ENCODE measurements around the gene FBN1.

The FBN1 gene

DNA sequence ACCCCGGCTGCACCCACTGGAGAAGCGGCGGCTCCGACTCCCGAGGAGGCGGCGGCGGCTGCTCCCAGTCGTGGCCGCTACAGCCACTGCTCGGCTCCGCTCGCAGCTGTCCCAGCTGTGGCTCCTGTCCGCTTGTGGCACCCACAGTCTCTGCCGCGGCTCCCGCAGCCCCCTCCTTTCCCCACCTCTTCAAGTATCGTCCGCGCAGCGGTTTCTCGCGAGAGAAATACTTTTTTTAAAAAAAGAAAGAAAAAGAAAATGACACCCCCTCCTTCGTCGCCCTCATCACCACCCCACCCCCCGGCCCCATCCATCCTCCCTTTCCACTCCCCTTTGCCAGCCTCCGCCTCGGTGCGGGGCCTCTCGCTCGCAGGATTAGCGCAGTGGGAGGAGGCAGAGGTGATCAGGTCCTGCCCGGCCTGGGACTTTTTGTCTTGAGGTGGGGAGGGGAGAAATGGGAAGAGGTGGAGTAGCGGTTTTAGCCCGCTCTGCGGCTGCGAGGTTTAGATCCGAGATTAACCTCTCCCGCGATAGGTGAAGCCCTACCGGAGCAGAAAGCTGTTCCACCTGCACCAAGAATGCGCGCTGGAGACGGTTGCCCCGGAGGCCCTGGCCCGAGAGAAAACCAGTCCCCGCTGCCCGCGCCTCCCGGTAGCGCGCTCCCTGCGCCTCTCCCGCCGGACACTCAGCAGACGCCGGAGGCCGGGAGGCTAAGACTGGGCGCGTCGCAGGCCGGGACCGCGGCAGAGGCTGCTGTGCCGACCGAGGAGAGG lies at the start of gene FBN1:
FBN1 (minus strand) TSS at position 152 of the 773 bp plus-strand sequence. CDS start 940 bp downstream, outside the sequence.
- no peak for DNase-seq

DNA sequence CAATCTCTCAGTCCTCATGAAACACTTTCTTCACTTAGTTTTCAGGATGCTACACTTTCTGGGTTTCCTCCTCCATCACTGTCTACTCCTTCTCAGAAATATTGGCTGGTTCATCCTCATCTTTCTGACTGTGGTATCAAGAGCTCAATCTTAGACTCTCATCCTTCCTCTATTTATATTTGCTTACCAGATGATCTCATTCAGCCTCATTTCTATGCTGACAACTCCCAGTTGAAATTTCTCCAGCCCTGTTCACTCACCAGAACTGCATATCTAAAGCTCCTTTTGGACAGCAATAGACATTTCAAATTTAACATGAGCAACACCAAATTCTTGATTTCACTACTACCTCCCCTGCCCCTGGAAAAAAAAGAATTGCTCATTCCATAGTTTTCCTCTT lies 48.0 kb upstream of the FBN1 start:
- DNase-seq: no peak

DNA sequence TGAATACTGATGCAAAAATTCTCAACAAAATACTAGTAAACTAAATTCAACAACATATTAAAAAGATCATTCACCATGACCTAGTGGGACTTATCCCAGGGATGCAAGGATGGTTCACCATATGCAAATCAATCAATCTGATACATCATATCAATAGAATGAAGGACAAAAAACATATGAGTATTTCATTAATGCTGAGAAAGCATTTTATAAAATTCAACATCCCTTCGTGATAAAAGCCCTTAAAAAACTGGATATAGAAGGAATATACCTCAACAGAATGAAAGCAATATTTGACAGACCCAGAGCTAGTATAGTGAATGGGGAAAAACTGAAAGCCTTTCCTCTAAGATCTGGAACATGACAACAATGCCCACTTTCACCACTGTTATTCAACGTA lies 43.0 kb upstream of the FBN1 start:
- no peak for DNase-seq

DNA sequence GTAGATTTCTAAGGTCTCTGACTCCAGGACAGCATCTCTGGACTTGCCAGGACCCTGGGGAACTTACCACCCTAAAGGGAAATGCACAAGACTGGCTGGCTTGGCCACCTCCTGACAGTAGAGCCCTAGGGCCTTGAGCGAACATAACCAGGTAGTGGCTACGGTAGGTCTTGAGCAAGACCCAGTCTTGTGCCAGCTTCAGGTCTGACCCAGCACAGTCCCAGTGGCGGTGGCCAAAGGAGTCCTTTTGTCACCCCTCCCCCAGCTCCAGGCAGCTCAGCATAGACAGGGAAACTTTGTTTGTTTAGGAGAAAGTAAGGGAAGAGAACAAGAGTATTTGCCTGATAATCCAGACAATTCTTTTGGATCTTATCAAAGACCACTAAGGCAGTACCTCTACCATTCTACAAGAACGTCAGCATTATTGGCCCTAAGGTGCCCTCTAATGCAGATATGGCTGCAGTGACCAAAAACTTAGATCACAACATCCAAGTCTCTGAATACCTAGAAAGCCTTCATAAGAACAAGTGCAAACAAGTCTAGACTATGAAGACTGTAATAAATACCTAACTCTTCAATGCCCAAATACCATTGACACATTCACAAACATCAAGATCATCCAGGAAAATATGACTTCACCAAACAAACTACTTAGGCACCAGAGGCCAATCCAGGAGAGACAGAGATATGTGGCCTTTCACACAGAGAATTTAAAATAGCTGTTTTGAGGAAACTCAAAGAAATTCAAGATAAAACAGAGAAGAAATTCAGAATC lies 38.7 kb upstream of the FBN1 start:
- no peak for DNase-seq

DNA sequence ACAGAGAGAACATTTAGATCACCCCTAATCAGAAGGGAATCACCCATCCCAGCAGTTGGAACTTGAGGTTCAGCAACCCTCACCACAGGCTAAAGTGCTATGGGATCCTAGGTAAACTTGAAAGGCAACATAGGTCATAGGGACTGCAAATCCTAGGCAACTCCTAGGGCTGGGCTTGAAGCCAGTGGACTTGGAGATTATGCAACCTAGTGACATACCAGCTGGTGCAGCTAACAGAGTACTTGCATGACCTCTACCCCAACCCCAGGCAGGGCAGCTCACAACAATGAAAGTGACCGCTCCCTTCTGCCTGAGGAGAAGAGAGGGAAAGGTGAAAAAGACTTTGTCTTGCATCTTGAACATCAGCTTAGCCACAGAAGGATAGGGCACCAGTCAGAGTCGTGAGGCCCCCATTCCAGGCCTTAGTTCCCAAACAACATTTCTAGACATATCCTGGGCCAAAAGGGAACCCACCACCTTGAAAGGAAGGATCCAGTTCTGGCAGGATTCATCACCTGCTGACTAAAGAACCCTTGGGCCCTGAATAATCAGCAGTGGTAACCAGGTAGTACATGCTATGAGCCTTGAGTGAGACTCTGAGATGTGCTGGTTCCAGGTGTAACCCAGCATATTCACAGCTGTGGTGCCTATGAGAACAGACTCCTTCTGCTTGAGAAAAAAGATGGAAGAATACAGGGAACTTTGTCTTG lies 37.6 kb upstream of the FBN1 start:
- DNase-seq: no peak

DNA sequence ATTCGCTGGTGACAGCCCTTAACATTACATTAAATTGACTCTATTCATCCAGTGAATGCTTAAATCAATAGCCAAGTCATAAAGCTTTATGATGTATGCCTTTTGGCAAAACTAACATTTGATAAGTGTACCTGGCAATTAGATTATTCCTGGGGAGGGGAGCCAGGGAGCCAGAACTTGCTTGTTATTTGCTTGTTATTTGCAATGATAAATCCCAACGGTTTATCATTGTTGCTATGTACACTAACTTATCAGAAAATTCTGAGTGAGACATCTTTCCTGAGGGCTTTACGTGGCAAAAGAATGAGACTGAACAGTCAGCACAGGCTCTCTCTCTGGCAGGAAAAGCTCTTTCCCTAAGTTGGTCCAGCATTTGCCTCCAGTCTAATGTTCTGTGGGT lies 35.8 kb upstream of the FBN1 start:
- DNase-seq: no peak

DNA sequence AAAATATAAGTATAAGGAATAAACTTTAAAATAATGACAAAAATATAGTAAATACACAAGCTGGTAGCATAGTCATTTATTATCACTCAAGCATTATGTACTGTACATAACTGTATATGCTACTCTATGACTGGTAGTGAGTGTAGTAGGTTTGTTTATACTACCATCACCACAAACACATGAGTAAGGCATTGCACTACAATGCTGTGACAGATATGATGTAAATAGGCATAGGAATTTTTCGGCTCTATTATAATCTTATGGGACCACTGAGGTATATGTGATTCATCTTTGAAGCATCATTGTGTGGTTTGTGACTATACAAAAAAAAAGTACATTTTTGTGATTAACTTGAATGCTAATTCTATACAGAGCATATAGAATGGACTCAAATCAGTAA lies 35.3 kb upstream of the FBN1 start:
- DNase-seq: no peak

DNA sequence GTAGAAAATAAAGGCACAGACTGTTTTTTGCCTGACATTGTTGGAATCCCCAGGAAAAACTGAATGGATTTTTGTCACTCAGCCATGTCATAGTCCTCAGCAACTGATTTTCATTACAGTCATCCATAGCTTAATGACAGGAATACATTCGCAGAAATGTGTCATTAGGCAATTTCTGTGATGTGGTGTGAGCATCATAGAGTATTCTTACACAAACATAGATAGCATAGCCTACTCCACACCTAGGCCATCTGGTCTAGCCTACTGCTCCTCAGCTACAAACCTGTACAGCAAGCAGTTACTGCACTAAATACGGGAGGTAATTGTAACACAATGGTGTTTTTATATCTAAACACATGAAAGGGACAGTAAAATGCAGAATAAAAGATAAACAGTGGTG lies 34.4 kb upstream of the FBN1 start:
- DNase-seq: no peak

DNA sequence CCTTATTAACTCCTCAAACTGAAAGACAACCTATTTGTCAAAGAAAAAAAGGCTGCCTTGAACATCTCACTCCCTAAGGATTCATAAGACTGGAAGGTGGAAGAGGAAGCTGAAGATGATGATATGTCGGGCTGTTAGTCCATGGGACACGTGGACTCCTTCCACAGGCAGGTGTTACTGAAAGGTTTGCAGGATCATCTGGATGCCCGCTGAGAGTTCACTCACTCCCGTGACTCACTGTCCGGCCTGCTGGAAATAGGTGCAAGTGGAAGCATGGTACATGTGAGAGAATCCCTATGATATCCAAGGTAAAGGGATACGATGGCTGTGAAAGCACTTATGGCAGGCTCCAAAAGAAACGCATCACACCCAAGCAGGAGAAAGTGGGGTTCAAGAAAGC lies 33.3 kb upstream of the FBN1 start:
- no peak for DNase-seq

DNA sequence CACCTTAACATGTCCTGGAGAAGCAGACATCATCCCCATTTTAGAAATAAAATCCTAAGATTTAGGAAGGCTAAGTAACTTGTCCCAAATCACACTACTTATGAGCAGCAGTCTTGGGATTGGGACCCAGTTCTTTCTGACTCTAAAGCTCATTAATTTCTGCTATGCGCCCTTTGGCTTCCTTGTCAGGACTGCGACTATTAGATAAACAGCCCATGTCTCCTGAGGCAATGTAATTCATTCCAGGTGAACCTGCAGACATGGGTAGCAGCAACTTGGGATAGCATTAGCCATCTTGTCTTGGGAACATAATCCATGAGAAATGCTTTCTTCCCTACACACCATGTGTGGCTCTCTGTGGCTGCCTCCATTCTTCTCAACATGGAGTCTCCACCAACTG lies 32.3 kb upstream of the FBN1 start:
- DNase-seq: no peak

DNA sequence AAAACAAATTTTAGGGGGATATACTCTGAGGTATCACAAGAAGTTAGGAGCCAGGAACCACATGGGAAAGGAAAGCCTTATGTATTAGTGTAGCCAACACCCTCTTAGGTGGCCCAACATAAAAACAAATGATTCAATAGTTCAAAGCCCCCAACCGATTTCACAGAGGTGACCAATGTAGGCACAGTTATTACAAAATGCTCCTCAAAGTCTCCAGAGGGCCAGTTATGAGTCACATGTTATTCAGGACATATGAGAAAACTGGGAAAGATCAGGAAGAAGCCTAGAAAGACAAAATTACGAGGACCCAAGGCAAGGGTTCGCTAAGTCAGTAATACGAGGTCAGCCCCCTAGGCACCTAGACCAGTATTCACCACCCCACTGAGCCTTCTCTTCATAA lies 29.9 kb upstream of the FBN1 start:
- DNase-seq: no peak

DNA sequence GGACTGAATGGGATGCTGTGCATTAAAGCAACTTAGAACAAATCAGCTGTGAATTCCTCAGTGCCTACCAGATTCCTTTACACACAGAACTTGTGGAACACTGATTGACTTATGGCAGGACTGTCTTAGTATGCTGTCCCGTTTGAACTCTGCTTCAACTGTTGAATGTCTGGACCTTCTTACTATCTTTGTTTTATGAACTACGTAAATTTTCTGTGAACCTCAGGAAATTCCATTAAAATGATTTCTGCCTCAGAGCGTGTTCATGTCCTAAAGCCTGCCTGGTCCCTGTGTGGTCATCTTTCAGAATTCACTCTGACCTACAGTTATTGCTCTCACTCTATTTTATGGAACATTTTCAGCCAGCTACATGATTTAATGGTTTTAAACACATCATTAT lies 29.4 kb upstream of the FBN1 start:
- no peak for DNase-seq

DNA sequence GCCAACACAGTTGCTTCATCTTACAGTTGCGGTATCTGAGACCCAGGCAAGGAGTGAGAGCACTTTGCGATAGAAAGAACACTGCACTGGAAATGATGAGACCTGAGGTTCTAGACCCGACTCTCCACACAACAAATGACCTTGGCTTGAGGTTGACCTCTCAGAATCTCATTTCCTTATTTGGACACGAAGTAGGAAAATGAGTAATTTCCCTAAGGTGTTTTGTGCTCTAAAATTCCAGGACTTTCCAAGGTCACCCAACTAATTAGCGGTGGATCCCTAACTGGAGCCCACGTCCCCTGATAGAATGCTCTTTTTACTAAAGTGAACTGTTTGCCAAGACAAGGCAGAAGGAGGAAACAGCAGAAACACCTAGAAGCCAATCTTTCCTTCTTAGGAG lies 26.7 kb upstream of the FBN1 start:
- DNase-seq: no peak

DNA sequence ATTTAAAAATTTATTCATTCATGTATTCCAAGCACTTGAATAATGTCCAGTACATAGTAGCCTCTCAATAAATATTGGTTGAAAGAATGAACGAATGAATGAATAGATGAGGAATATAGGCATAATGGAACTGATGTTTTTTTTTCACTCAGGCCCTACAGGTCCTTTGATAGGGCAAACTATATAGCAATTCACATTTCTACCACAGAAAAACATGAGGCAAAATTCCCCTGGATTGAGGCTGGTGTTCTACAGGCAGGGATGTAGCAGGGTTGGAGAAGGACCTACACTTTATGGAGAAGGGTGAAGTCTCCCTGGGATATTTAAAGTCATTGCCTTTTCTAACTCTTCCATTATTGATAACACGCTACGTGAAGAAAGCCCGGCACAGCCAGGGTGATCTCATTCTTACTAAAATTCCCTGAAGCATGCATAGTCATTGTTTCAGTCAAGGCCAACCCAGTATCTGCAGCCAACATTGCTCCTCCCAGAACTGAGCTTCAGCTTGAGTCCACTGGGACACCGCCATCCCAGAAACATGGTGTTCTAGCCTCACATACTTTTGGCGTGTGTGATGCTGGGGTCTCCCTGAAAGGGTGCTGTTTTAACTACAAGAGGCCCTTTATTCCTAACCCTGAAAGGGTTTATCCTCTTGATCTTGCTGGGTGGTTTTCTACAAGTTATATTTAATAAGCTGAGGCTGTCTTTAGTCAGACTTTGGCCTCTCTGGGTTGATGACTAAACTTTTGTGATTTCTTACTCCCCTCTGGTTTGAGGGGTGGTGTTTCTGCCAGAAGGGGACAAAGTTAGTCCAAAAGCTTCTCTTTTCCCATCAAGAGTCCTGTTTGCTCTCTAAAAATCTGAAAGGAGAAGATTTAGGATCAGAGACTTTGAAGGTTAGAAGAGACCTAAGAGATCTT lies 25.9 kb upstream of the FBN1 start:
- no peak for DNase-seq

DNA sequence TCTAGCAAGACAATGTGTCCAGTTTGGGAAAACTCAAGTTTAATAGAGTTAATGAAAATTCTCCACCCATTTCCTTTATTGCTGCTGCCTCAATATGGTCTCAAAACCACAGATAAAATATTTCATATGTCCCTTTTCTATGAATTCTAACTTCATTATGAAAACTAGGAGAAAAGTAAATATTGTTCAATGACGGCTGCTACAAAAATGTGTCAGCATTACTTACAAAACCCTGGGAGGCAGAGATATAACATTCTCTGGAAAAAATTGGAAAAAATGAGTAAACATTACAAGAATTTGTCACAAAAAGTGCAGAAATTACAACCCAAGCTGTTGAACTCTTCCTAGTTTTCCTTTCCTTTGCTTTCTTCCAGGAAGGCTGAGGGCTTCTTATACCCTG lies 22.2 kb upstream of the FBN1 start:
- DNase-seq: no peak

DNA sequence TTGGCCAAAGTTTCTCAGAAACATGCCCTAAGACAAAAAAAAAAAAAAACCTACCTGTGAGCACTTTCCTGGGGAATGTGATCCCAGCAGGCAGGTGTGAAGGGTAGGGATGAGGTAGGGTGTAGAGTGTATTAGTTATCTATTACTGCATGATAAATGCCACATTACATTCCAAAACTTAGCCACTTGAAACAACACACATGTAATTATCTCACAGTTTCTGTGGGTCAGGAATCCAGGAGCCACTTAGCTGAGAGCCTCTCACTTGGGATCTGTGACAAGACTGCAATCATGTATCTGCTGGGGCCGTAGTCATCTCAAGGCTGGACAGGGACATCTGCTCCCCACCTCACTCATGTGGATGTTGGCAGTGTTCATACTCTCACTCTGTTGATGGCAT lies 18.9 kb upstream of the FBN1 start:
- DNase-seq: no peak

DNA sequence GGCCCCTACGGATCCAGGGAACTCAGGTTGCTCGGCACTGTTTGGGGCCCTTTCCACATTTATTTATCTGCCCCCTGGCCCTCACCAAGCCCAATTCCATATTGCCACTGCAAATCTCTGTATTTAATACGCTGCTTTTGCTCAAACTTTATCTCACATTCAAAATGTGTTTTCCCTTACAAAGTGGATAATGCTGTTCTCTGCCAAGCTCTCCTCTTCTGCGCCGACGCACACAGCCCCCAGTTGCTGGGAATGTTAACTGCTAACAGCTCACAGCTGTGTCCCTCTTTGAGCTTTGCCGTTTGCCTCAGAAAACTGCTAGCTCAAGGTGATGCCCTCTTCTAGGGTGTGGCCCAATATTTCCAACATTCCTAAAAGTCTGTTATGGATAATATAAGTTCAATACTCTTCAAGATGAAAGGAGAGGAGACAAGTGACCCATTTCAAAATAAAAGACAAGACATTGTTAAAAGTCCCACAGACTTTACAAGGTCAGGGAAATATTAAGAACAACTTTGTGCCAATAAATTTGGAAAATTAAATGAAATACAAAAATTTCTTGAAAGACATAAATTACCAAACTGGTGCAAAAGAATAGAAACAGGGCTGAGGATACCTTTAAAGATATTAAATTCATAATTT lies 12.6 kb upstream of the FBN1 start:
- DNase-seq: no peak

DNA sequence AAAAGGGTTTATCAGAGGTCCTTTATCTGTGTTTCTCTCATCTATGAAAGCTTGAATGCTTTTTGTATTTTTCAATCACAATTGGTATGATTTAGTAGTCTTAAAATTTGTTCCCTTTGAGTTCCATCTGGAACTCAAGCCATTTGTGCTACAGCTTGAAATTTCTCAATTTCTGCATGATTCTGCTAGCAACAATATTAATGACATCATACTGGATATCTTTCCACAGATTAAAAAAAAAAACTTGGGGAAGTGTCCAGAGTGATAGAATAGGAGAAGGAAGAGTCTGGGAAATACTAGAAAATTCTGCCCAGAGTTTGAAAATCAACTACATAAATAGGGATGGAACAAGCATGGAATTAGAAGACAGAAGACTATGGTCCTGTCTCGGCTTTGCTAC lies 9.3 kb upstream of the FBN1 start:
- no peak for DNase-seq

DNA sequence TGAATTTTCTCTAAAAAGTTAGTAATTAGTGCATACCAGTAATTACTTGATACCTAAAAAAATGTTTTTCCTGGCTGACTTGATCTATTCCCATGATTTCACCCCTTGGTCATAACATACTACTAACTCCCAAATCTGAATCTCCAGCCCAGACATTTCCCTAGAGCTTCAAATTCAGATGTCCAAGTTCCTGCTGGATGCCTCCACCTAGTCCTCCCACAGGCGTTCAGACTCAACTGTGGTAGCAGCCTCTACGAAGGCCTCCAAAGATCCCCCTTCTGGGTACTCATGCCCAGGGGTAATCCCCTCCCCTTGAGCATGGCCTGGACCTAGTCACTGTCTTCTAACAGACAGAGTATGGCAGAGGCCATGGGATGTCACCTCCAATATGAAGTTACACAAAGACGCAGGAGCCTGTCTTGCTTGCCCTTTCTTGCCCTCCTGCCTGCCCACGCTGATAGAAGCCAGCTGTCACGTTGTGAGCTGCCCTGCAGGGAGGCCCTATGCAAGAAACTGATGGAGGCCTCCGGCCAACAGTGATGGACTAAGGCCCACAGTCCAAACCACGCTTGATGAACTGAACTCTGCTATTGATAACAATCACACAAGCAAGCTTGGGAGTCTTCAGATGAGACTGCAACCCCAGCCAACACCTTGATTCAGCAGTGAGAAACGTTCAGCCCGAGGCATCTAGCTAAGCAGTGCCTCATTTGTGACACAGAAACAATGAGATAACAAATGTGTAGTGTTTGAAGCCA lies 8.6 kb upstream of the FBN1 start:
- DNase-seq: no peak

DNA sequence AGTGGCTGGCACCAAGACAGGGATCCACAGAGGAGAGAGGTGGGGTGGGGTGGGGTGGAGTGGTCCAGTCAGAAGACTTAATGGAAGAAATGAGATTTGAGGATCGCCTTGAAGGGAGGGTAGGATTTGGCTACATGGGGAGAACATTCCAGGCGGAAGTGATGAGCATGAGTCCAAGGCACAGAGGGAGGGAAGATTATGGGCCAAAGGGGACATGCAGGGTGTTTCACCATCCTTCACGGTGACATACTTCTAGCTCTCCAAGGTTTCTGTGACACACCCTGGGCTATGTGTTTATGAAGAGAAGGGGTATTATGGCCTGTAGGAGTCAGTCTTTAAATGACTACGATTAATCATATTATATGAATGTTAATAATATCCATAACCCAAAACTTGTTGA lies 7.7 kb upstream of the FBN1 start:
- no peak for DNase-seq

DNA sequence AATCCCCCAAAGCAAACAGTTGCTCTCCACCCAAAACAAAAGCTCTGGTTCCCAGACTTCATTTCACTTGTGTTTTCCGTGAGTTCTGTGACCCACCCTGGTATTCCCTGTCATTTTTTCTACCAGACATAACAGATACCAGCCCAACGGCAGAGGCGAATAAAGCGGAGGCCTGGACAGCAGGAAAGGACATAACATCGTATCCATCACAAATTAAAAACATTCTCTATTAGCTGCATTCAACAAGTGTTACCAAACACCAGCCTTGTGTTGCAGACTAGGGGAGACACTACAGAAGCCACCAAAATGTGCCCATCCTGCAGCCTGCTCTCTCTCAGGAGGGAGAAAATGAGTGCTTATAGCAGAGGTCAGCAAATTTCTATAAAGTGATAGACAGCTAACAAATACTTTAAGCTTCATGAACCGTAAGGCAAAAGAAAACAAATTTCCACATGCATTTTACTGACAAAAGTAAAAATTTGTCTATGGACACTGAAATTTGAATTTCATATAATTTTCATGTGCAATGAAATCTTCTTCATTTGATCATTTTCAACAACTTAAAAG lies 7.1 kb upstream of the FBN1 start:
- DNase-seq: no peak
